HG03442 (cell line): Measurements from ENCODE around the gene AP4S1.
"Not testable (repeated sequence)": the region's sequence is repeated elsewhere in the genome, so short reads cannot be mapped to it uniquely, and the experiment has no call there.

Experiments used
- ATAC-seq: cut with Tn5 transposase; IDR thresholded peaks from one replicate; pipeline ENCODE4 v1.9.1; 2021; ENCODE audit warnings: mild to moderate bottlenecking, moderate library complexity; ENCODE audit not compliant: unreplicated experiment

The AP4S1 gene

GRCh38 chr14:31004007-31004406 lies 21.4 kb upstream of the AP4S1 start:
- not testable (repeated sequence) for ATAC-seq

GRCh38 chr14:31006703-31007102 lies 18.7 kb upstream of the AP4S1 start:
- no peak for ATAC-seq

GRCh38 chr14:31009836-31010574 lies 15.4 kb upstream of the AP4S1 start:
- no peak for ATAC-seq

DNA sequence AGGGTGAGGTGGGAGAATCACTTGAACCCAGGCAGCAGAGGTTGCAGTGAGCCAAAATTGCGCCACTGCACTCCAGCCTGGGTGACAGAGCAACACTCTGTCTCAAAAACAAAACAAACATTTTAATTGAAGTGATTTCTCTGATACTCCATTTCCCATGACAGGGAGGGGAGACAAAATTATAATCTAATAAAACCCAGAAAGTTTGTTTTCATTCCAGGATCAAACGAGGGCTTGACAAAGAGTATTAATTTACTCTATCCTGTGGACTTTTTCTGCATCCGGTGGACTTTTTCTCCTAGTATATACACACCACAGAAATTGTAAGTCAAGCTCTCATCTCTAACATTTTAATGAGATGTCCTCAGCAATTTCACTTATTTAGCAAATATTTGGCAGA lies 14.5 kb upstream of the AP4S1 start:
- no peak for ATAC-seq

DNA sequence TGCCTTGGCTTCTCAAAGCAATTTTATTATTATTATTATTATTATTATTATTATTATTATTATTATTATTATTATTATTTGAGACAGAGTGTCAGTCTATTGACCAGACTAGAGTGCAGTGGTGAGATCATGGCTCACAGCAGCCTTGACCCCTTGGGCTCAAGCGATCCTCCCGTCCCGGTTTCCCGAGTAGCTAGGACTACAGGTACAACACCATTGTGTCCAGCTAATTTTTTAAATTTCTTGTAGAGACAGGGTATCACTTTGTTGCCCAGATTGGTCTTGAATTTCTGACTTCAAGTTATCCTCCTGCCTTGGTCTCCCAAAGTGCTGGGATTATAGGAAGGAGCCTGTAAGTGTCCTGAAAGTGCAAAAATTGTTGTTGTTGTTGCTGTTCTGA lies 11.6 kb upstream of the AP4S1 start:
- no peak for ATAC-seq

DNA sequence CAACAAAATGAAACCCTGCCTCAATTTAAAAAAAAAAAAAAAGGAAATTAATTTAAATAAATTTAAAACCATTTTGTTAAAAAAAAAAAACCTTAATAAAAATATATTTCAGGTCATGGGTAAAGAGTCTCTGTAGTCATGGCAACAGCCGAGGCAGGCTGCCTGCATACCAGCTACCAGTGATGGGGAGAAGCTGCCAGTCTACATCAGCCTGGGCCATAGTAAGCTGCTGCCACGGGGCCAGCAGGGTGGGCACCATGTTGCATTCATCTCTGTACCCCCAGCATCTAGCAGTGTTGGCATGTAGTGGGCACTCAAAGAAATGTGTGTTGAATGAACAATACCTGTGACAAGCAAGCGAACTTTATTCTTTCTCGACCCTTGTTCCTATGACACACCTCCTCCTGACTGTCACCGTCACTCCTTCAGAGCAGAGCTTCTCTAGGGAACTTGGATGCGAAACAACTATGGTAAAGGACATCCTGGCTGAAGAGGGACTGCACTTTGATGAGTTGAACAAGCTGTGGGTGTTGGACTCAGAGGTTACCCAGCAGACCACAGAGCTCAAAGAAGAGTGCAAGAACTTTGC lies 7.3 kb upstream of the AP4S1 start:
- ATAC-seq = no peak

DNA sequence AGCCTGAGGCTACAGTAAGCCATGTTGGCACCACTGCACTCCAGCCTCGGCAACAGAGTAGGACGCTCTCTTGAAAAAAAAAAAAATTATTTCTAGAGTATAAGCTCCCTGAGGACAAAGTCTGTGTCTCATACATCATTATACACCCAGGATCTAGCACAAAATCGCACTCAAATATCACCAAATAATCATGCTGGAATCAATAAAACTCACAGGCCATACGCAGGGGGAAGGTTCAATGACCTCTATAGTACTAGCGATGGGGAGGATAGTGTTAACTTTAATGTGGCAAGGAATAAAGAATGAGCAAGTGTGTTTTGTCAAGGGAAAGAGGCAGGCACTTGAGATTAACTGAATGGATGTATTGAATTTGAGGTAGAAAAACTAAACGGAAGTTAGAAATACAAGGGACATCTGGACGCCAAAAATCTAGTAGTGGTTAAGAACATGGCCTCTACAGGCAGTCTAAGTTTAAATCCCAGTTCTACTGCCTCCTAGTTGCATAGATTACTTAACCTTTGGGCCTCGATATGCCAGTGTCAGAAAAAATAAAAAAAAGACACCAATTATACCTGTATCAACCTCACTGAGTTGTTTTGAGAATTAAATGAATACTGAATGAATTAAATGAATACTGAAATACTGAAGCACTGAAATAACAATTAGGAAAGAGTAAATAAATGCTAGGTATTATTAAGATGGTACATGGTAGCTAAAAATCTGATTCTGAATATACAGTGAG lies 4.4 kb upstream of the AP4S1 start:
- ATAC-seq = no peak

GRCh38 chr14:31021576-31021949 lies 3.9 kb upstream of the AP4S1 start:
- no peak for ATAC-seq

DNA sequence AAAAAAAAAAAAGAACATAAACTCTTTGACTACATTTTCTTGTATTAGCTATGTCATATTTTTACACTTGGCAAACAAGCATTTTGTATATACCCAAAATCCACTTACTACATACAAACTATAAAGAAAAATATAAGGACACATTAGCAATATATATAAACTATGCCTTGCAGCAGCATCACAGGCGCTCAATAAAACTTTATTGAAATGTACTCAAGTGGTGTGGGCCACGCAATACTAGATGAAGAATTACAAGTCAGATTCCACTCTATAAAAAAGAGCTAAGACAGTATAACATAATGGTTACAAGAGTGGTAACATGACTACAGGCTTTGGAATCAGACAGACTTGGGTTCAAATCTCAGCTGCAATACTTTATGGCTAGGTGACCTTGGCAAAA lies 3.1 kb upstream of the AP4S1 start:
- no peak for ATAC-seq

- no peak for ATAC-seq
Measured at GRCh38 chr14:31024010-31024480, 1.4 kb upstream of the AP4S1 start.

DNA sequence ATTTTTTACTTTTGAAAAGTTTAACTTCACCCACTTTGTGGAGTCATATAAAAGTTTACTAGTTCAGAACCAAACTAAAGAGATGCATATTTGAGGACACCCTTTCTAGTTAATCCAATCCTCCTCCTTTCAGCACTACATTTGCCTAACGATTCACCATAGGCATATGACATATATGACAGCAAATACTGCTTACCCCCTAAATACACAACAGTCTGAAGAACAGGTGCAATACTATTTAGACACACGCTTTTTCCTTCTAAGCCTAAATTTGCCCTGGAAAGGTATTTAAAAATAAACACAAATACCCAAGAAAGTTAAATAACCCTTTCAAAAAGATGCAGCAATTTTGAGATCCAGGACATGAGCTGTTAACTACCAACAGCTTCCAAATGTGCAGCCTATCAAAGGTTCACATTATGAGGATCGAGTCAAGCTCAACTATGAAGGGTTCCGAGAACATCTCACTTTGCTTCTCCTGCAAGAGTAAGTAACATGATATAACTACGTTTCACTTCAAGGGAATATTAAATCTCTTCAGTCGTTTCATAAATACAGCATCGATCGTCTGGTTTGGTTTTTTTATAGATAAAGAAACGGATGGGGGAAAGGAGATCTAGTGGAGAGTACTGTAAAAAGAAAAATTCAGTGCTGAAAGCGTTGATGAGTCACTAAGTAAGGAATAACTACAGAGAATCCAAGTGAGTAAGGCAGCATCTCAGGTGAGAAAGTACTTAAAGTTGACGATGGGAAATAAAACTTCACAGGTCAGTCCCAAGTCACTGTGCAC lies 677 bp upstream of the AP4S1 start:
- ATAC-seq = no peak

- ATAC-seq = no peak
Measured at GRCh38 chr14:31026077-31026449, 614 bp downstream of the AP4S1 start, which contains the start of gene STRN3. Gene STRN3 (minus strand): TSS chr14:31026379. CDS start chr14:31026185, 194 bp downstream.

DNA sequence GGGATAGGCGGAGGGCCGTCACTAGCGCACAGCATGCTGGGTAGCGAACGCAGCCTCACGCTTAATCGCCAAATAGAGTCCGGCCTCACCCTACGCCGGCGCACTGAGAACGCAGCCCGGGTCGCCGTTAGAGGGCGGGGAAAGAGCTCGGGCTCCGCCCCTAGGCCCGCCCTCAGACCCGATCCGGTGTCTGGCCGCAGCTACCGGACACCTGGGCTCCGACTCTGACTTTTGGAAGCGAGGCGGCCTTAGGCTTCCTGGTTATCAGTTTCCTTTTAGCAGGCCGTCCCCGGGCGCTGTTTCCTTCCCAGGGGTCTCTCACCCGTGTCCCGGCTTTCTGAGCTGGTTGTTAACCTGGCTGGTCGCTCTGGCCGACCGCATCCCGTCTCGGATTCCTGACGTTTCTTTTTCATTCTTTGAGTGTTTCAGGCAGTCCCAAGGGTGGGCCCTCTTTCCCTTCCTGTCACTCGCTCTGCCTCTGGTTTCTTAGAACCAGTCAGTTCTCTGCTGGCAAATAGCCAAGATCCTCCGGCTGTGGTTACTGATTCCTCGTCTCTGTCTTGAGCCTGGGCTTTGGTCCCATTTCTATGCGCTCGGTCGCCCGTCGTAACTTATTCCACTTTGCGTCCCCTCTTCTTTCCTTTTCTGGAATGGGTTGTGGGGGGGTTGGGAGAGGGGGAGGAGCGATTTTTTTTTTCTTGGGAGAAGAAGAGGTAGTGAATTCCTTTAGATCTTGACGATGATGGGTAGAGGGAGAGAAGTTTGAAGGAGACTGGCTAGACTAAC lies 1.2 kb downstream of the AP4S1 start:
- ATAC-seq = peak; percentile 86

DNA sequence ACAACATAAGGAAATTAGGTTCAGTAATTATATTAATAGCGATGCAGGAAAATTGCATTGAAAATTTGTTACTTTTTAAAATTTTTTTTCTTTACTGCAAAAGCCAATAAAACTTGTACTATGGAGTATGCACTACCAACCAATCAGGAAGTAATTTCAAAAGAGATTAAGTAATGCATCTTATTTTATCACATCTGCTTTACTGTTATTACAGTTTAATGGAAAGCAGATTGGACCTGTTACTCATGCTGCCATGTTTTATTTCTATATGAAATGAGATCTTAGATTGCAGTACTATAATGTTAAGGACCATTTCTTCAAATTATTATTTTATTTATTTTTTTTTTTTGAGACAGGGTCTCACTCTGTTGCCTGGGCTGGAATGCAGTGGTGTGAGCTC lies 2.4 kb downstream of the AP4S1 start:
- ATAC-seq = no peak

- ATAC-seq = no peak
Measured at GRCh38 chr14:31029016-31029970, 3.8 kb downstream of the AP4S1 start.

- ATAC-seq = no peak
Measured at GRCh38 chr14:31030469-31030868, 5.0 kb downstream of the AP4S1 start.

DNA sequence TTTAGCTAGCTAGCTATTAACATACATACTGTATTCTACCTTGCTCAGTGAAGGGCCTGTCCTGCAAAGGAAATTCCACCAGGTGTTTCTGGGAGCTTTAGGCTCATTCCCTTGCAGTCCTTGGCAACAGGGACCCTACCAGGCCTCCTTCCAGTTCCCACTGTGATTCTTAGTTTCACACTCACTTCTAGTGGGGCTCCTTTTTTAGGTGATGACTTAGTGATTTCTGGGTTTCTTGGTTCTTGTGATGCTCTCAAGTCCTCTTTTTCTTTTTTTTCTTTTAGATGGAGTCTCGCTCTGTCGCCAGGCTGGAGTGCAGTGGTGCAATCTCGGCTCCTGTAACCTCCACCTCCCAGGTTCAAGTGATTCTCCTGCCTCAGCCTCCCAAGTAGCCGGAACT lies 11.1 kb downstream of the AP4S1 start:
- ATAC-seq = no peak

GRCh38 chr14:31037709-31038221 lies 12.3 kb downstream of the AP4S1 start:
- ATAC-seq = no peak

DNA sequence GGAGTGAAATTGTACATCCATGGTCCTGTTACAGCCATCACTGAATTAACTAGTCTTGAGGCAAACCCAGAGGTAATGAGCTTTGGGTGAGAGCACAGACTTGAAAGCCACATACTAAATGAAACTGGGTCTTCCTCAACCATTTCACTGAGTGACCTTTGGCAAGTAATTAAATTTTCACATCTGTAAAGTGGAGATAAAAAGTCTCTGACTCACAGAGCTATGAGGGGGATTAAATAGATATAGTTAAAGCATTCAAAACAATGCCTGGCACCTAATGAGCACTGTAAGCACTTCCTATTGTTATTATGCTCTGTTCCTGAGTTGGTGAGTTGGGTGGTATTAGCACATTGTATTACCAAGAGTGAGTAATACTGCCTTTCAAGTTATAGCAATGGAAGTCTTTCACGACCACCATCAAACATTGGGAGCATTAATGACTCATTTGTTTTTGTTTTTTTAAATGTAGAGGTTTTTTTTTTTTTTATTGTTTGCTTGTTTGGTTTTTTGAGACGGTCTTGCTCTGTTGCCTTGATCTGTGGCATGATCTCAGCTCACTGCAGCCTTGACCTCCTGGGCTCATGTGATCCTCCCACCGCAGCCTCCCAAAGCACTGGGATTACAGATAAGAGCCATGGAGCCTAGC lies 13.2 kb downstream of the AP4S1 start:
- no peak for ATAC-seq
